Type B pancreatic cell (in vitro differentiated cells): ENCODE results near the gene UPF2. TPM values are rescaled to one million over a fixed set of nuclear protein-coding genes. Genes with fewer than 3 reads are reported as not detected.

Experiments used
- DNase-seq: peaks from one replicate; pipeline ENCODE4 v3.0.0; 2021; ENCODE audit warnings: mixed read lengths; ENCODE audit not compliant: unreplicated experiment; ENCODE audit errors: extremely low spot score
- H3K27ac Mint-ChIP-seq: 2 replicates; pipeline ENCODE4 v1.8.0; 2021; ENCODE audit warnings: mild to moderate bottlenecking, mixed read lengths
- H3K27me3 Mint-ChIP-seq: 2 replicates; pipeline ENCODE4 v1.8.0; 2021; ENCODE audit warnings: mixed read lengths
- H3K36me3 Mint-ChIP-seq: 2 replicates; pipeline ENCODE4 v1.8.0; 2021; ENCODE audit warnings: mixed read lengths
- H3K4me1 Mint-ChIP-seq: one replicate; pipeline ENCODE4 v1.8.0; 2021; ENCODE audit warnings: mixed read lengths; ENCODE audit not compliant: unreplicated experiment
- H3K4me3 Mint-ChIP-seq: 2 replicates; pipeline ENCODE4 v1.8.0; 2021; ENCODE audit warnings: mild to moderate bottlenecking, mixed read lengths
- H3K9me3 Mint-ChIP-seq: 2 replicates; pipeline ENCODE4 v1.8.0; 2021; ENCODE audit warnings: mixed read lengths
- total RNA-seq: library from RNA; stranded (reverse); gene quantifications from 2 replicates; pipeline ENCODE4 v1.2.1, GENCODE V29; 2021; ENCODE audit warnings: low replicate concordance
- TF ChIP-seq, protein P1 (sequence below): fragments of 200-600 bp; sonication (generic); conservative IDR thresholded peaks from 2 replicates; pipeline ENCODE4 v1.5.0; 2021; ENCODE audit warnings: antibody characterized with exemption, mild to moderate bottlenecking

Gene UPF2
- total RNA-seq, 1 donor from 2014 or later, result 21.8 TPM

DNA sequence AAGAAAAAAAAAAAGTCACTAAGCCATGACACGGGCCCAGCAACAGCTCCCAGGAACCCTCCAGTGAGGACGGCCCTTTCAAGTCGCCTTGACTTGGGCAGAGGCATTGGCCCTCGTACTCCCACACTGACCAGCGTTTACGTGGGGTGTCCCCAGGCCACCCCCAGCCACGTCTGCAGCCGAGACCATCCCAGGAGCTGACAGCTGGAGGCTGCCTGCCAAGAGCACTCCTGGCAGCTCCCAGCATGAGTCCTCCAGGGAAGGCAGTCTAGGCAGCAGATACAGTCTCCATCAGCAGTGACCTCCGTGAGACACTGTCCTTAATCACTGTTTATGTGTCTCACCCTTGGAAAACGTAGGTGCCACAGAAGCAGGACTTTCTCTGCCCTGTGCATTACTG is 133.0 kb downstream of the UPF2 start:
- H3K27ac Mint-ChIP-seq, result no peak overlapping the region
- no peaks in the 10 kb centered on the region for H3K9me3 Mint-ChIP-seq
- peaks cover 4% of the 10 kb centered on the region for H3K4me1 Mint-ChIP-seq
- DNase-seq, result no peak
- no peak overlapping the region for H3K4me3 Mint-ChIP-seq
- no peaks in the 10 kb centered on the region for H3K36me3 Mint-ChIP-seq
- H3K27me3 Mint-ChIP-seq, result no peaks in the 10 kb centered on the region
- TF ChIP-seq, protein P1, sequence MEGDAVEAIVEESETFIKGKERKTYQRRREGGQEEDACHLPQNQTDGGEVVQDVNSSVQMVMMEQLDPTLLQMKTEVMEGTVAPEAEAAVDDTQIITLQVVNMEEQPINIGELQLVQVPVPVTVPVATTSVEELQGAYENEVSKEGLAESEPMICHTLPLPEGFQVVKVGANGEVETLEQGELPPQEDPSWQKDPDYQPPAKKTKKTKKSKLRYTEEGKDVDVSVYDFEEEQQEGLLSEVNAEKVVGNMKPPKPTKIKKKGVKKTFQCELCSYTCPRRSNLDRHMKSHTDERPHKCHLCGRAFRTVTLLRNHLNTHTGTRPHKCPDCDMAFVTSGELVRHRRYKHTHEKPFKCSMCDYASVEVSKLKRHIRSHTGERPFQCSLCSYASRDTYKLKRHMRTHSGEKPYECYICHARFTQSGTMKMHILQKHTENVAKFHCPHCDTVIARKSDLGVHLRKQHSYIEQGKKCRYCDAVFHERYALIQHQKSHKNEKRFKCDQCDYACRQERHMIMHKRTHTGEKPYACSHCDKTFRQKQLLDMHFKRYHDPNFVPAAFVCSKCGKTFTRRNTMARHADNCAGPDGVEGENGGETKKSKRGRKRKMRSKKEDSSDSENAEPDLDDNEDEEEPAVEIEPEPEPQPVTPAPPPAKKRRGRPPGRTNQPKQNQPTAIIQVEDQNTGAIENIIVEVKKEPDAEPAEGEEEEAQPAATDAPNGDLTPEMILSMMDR, result no peak

DNA sequence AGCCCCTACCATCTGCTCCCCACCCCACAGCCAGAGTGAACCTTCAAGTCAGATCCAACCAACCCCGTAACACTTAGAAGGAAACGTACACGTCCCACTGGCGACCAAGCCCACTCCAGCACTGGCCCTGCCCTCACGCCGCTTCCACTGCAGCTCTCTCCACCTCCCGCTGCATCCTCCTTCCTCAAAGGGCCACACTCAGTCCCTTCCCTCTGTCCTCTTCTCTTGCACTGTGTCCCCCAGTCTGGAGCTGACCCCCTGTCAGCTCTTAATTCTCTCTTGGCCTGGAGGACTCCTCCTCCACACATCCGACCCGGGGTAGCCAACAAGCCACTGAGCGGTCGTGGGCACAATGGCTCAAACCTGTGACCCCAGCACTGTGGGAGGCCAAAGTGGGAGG is 133.6 kb downstream of the UPF2 start:
- H3K4me1 Mint-ChIP-seq, result peaks cover 4% of the 10 kb centered on the region
- H3K4me3 Mint-ChIP-seq, result no peak overlapping the region
- H3K27me3 Mint-ChIP-seq, result no peaks in the 10 kb centered on the region
- no peak overlapping the region for H3K27ac Mint-ChIP-seq
- TF ChIP-seq, protein P1, result no peak
- no peak for DNase-seq
- H3K9me3 Mint-ChIP-seq, result no peaks in the 10 kb centered on the region
- H3K36me3 Mint-ChIP-seq, result no peaks in the 10 kb centered on the region

DNA sequence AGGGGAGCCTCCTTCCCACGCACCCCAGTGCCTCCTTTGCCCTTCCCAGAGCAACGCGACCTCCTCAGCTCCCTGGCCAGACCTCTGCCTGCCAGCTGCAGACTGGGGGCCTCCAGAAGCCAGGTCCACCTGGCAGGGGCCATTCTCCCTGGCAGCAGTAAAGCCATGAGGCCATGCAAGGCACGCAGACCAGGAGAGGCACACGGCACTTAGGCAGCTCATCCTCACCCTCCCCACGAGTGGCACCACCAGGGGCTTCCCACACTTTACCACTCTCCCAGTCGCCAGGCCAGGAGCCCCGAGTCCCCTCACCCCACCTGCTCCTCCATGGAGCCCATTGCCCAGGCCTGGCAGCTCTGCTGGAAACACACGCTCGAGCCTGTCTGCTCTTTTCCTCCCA is 134.1 kb downstream of the UPF2 start:
- Mint-ChIP-seq H3K4me1 (peaks cover 3% of the 10 kb centered on the region), H3K36me3 (no peaks in the 10 kb centered on the region), H3K4me3 (no peak overlapping the region), H3K9me3 (no peaks in the 10 kb centered on the region), H3K27ac (no peak overlapping the region), H3K27me3 (no peaks in the 10 kb centered on the region)
- no peak for DNase-seq
- TF ChIP-seq, protein P1, result no peak

DNA sequence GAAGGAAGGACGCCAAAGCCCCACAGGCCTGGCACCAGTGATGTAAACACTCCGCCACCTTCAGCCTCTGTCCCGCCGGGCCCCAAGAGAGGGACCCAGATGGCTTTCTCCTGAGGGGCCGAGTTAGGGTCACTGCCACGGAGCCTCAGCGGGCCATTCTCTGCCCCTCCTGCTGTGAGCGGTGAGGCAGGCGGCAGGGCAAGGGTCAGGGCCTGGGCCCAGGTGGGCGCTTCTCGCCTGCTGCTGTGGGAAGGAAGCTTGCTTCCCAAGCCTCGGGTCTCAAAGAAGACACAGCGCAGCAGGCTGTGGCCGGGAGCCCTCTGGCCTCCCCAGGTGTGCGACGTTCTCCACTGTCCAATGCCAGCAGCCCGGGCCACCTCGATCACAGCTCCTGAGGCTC is 134.7 kb downstream of the UPF2 start:
- Mint-ChIP-seq H3K36me3 (no peaks in the 10 kb centered on the region), H3K4me3 (no peak overlapping the region), H3K27me3 (no peaks in the 10 kb centered on the region), H3K4me1 (no peaks in the 10 kb centered on the region), H3K9me3 (no peaks in the 10 kb centered on the region), H3K27ac (no peak overlapping the region)
- TF ChIP-seq, protein P1, result no peak
- no peak for DNase-seq

DNA sequence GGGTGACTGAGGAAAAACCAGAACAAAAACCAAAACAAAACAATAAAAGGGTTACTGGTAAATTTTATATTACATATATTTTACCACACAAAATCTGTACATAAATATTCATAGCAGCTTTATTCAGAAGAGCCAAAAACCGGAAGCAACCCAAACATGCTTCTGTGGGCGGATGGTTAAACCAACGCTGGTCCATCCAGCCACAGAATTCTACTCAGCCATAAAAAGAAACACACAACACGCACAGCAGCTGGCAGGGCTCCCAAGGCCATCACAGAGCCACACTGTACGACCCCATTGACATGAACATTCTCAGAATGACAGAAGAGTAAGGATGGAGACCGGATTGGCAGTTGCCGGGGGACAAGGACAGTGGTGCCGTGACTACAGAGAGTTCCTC is 135.9 kb downstream of the UPF2 start:
- Mint-ChIP-seq H3K4me3 (no peak overlapping the region), H3K36me3 (no peaks in the 10 kb centered on the region), H3K27me3 (no peaks in the 10 kb centered on the region), H3K27ac (no peak overlapping the region), H3K9me3 (no peaks in the 10 kb centered on the region), H3K4me1 (no peaks in the 10 kb centered on the region)
- no peak for DNase-seq
- TF ChIP-seq, protein P1, result no peak

DNA sequence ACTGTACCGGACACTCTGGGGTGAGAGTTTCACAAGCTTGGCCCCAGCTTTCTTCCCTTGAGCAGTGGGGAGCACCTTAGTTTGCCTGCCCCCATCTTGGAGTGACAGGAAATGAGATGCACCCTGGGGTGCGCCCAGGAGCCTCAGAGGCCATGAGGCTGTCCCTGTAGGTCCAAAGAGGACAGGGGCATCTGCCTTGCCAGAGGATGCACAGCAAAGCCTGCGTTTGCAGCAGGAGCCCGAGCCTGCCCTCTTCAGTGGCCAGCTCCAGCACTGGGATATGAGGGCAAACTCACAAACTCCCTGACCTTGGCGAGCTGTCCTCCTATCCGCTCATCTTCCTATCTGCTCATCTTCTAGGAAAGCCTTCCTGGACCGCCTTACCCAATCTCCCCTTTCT is 140.0 kb downstream of the UPF2 start:
- H3K27me3 Mint-ChIP-seq, result no peaks in the 10 kb centered on the region
- H3K36me3 Mint-ChIP-seq, result no peaks in the 10 kb centered on the region
- no peak overlapping the region for H3K27ac Mint-ChIP-seq
- H3K4me1 Mint-ChIP-seq, result peaks cover 8% of the 10 kb centered on the region
- no peak for DNase-seq
- no peaks in the 10 kb centered on the region for H3K9me3 Mint-ChIP-seq
- no peak overlapping the region for H3K4me3 Mint-ChIP-seq
- TF ChIP-seq, protein P1, result no peak
